NT2/D1 (cell line): ENCODE measurements around the gene ADCY9.

Source experiments
- YY1 ChIP-seq: IDR thresholded peaks from 2 replicates; pipeline ENCODE4 v1.6.1; 2011; ENCODE audit not compliant: insufficient read length, insufficient read depth
- ZNF274 ChIP-seq: IDR thresholded peaks from 2 replicates; pipeline ENCODE4 v1.6.1; 2011; ENCODE audit warnings: mild to moderate bottlenecking, low read depth, low read length

- TF ChIP-seq YY1 (no peak), ZNF274 (no peak)
Observed at GRCh38 chr16:4137438-4137837, 21.2 kb upstream of the ADCY9 start.
